Right atrium auricular region (tissue), 2 donors: ENCODE measurements around the gene ITGB6. TPM values are rescaled to one million over a fixed set of nuclear protein-coding genes. Genes with fewer than 3 reads are reported as not detected.

Experiments
- DNase-seq: peaks from one replicate; pipeline ENCODE4 v3.0.0-alpha.2; 2019; ENCODE audit warnings: low spot score
- H3K27ac ChIP-seq, 2 donors: fragments of 200-600 bp; sonication (generic); 1 replicate in 1 of 2; 2 replicates in 1 of 2; pipeline ENCODE4 v1.5.1; 2016 to 2019
- H3K27me3 ChIP-seq, 2 donors: fragments of 200-600 bp; sonication (generic); one replicate each; pipeline versions ENCODE4 v1.5.1 to v1.6.0; 2017 to 2019
- H3K36me3 ChIP-seq: fragments of 200-600 bp; sonication (generic); one replicate; pipeline ENCODE4 v1.5.1; 2016
- H3K4me1 ChIP-seq, 2 donors: fragments of 200-600 bp; sonication (generic); one replicate each; pipeline versions ENCODE4 v1.5.1 to v1.6.0; 2017 to 2019
- H3K4me3 ChIP-seq, 2 donors: fragments of 200-600 bp; sonication (generic); 1 replicate in 1 of 2; 2 replicates in 1 of 2; pipeline ENCODE4 v1.5.1; 2017 to 2019; ENCODE audit warnings: mild to moderate bottlenecking in 1 of 2, moderate library complexity in 1 of 2
- H3K9me3 ChIP-seq, 2 donors: fragments of 200-600 bp; sonication (generic); one replicate each; pipeline ENCODE4 v1.5.1; 2019
- total RNA-seq, 2 donors: library from RNA; depleted of rRNA; stranded (reverse); fragments of >200 nt; gene quantifications; one replicate each; pipeline ENCODE4 v1.1.0, GENCODE V29; 2016
- TF ChIP-seq, protein P1 (sequence below), 2 donors: fragments of 200-600 bp; sonication (generic); IDR thresholded peaks; one replicate each; pipeline ENCODE4 v1.5.1; 2019; ENCODE audit warnings: antibody characterized with exemption in 2 of 2

Gene ITGB6
- total RNA-seq, 2 donors from 2014 or later, result 0.20 to 0.30 TPM

DNA sequence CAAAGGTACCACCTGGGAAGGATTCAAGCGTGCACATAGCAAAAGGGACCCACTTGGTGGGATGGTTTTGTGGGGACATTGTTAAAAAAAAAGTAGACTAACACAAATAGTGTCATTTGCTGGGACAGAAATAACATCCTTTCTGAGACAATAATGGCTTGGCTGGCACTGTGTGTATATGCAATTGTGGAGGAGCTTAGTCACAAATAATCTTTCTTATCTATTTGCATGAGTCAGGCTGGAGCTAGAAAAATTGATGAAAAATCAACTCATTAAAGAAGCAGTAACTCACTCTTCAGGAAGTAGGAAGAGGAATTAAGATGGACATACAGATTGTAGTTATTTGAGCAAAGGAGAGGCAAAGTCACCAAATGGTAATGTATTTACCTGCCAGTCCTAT lies 29.5 kb upstream of the ITGB6 start:
- peaks cover 0 to 16% of the 10 kb centered on the region in 2 donors for H3K4me1 ChIP-seq
- TF ChIP-seq, protein P1, sequence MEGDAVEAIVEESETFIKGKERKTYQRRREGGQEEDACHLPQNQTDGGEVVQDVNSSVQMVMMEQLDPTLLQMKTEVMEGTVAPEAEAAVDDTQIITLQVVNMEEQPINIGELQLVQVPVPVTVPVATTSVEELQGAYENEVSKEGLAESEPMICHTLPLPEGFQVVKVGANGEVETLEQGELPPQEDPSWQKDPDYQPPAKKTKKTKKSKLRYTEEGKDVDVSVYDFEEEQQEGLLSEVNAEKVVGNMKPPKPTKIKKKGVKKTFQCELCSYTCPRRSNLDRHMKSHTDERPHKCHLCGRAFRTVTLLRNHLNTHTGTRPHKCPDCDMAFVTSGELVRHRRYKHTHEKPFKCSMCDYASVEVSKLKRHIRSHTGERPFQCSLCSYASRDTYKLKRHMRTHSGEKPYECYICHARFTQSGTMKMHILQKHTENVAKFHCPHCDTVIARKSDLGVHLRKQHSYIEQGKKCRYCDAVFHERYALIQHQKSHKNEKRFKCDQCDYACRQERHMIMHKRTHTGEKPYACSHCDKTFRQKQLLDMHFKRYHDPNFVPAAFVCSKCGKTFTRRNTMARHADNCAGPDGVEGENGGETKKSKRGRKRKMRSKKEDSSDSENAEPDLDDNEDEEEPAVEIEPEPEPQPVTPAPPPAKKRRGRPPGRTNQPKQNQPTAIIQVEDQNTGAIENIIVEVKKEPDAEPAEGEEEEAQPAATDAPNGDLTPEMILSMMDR (IDR thresholded peaks at IDR 0.05), result no peak
- H3K9me3 ChIP-seq, result no peaks in the 10 kb centered on the region
- DNase-seq, result no peak
- H3K36me3 ChIP-seq, result no peaks in the 10 kb centered on the region
- H3K27ac ChIP-seq, result no peak overlapping the region
- no peak overlapping the region for H3K4me3 ChIP-seq
- no peaks in the 10 kb centered on the region for H3K27me3 ChIP-seq

DNA sequence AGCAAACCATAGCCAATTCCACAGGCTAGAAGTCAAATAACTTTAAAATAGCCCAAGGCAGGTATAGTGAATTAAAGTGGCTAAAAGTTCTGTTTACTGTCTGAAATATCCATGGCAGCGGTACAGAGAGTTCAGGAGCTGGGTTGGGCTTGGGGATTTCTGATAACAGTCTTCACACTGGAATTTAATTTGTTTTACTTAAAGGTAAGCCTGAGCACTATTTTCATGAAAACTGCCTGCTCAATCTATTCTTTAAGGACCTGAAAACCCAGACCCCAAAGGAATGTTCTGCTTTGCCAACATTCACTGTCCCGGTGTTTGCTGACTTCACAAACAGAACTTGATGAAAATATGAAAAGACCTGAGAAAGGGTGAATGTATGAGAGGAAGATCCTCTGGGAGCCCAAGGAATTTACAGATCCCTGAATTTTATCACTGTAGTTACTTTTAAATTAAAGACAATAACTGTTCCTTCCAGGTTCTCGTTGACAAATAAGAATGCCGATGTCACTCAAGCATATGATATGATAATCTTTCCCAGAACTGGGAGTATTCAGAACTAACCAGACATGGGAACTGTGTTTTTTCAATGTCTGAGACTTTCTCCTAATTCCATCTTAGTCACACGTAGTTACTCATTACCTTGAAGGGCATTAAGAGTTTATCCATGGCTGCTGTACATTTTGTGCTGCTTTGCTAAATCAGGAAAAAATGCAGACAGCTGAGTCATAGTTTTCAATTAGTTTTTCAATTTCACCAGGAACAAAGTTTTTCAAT lies 28.3 kb upstream of the ITGB6 start:
- no peak for DNase-seq
- no peak overlapping the region for H3K27ac ChIP-seq
- TF ChIP-seq, protein P1 (IDR thresholded peaks at IDR 0.05), result no peak
- H3K4me1 ChIP-seq, result peaks cover 0 to 25% of the 10 kb centered on the region in 2 donors
- H3K9me3 ChIP-seq, result no peaks in the 10 kb centered on the region
- H3K27me3 ChIP-seq, result no peaks in the 10 kb centered on the region
- no peak overlapping the region for H3K4me3 ChIP-seq
- H3K36me3 ChIP-seq, result no peaks in the 10 kb centered on the region

DNA sequence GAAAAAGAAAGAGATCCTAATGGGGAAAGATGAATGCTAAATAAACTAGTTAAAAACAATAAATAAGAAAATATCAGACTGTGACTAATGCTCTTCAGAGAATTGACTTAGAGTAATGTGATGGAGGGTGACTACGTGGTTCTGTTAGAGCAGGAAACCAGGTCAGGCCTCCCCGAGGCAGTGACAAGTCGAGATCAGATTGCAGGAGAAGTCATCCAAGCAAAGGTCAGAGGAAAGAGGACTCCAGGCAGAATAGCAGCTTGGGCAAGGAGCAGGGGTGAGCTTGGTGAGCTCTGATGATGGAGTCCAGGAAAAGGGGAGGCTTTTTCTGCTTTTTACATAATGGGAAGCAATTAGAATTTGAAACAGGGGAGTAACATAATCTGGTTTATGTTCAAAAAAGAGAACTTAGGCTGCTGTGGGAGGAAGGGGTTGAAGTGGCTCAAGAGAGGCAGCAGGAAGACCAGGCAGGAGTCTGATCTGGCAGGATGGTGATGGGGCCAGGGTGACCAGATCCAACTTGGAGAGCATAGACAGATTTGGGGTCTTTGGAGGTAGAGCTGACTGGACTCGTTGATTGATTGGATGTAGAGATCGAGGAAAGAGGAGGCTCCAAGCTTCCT lies 27.3 kb upstream of the ITGB6 start:
- no peaks in the 10 kb centered on the region for H3K9me3 ChIP-seq
- no peaks in the 10 kb centered on the region for H3K27me3 ChIP-seq
- TF ChIP-seq, protein P1 (IDR thresholded peaks at IDR 0.05), result no peak
- H3K4me1 ChIP-seq, result peaks cover 0 to 30% of the 10 kb centered on the region in 2 donors
- DNase-seq, result no peak
- no peak overlapping the region for H3K4me3 ChIP-seq
- H3K27ac ChIP-seq, result no peak overlapping the region
- no peaks in the 10 kb centered on the region for H3K36me3 ChIP-seq

DNA sequence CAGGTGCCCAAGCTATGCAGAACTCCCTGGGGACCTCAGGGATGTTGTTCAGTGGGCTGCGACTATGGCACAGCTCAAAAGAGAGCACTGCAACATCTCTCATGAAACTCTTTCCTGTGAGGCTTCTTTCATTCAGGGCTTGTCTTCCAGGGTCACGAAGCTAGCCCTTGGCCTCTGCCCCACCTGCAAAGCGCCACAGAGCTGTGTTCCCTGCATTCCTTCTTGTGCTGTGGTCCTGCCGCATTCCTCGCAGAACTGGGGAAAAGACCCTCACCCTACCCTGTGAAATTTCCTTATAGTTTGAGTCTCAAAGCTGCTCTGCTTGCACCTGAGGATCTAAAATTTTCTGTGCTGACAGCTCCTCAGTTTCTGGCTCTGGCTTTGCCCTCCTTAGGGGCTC lies 26.3 kb upstream of the ITGB6 start:
- Histone ChIP-seq H3K4me1 (peaks cover 0 to 39% of the 10 kb centered on the region in 2 donors), H3K27me3 (no peaks in the 10 kb centered on the region), H3K4me3 (no peak overlapping the region), H3K36me3 (no peaks in the 10 kb centered on the region), H3K27ac (no peak overlapping the region), H3K9me3 (no peaks in the 10 kb centered on the region)
- no peak for DNase-seq
- TF ChIP-seq, protein P1 (IDR thresholded peaks at IDR 0.05), result no peak

DNA sequence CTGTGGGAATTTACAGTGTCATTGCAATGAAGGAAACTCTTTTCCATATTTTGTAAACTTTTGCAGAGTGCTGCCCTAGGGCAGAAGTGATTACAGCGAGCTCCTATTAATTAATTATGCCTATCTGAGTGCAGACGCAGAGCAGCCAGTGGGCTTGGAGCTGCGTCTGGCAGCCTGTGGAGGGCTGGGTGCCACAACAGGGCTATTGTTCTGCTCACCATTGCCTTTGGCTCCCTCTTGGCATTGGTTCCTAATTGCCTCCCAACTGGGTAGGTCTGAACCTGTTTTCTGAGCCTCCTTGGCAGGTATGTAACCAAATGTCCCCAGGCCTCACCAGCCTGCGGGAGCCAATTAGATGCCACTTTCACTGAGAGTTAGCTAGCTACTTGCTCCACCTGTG lies 25.6 kb upstream of the ITGB6 start:
- no peak overlapping the region for H3K27ac ChIP-seq
- peaks cover 0 to 43% of the 10 kb centered on the region in 2 donors for H3K4me1 ChIP-seq
- no peak for DNase-seq
- TF ChIP-seq, protein P1 (IDR thresholded peaks at IDR 0.05), result no peak
- H3K9me3 ChIP-seq, result no peaks in the 10 kb centered on the region
- H3K27me3 ChIP-seq, result no peaks in the 10 kb centered on the region
- H3K36me3 ChIP-seq, result no peaks in the 10 kb centered on the region
- H3K4me3 ChIP-seq, result no peak overlapping the region
